ENCODE data around the gene RTRAF.

Gene RTRAF

GRCh38 chr14:51967521-51967920, 21.8 kb upstream of the RTRAF start:
- no peaks in the 10 kb centered on the region for H3K4me1 ChIP-seq (ENCODE audit: control insufficient read depth, low read depth, low read length)

GRCh38 chr14:51969852-51970540, 19.4 kb upstream of the RTRAF start:
- H3K4me3 ChIP-seq (ENCODE audit: low read length) = no peak overlapping the region
- H3K27me3 ChIP-seq (ENCODE audit: control insufficient read depth, insufficient read depth, low read length) = no peaks in the 10 kb centered on the region
- no peaks in the 10 kb centered on the region for H3K4me1 ChIP-seq (ENCODE audit: control insufficient read depth, low read depth, low read length)
- no peak overlapping the region for H3K27ac ChIP-seq (ENCODE audit: low read length)
- H3K9me3 ChIP-seq (ENCODE audit: control insufficient read depth, low read depth, low read length) = no peaks in the 10 kb centered on the region
- H3K36me3 ChIP-seq (ENCODE audit: control insufficient read depth, low read depth, low read length) = no peaks in the 10 kb centered on the region
- no peak overlapping the region for H3K9ac ChIP-seq (ENCODE audit: low read length)

More at GRCh38 chr14:51967521-51967920, 21.8 kb upstream of the RTRAF start:
- no peaks in the 10 kb centered on the region for H3K9me3 ChIP-seq (ENCODE audit: control insufficient read depth, low read depth, low read length)
- no peaks in the 10 kb centered on the region for H3K36me3 ChIP-seq (ENCODE audit: control insufficient read depth, low read depth, low read length)
- no peak overlapping the region for H3K9ac ChIP-seq (ENCODE audit: low read length)
- H3K27me3 ChIP-seq (ENCODE audit: control insufficient read depth, insufficient read depth, low read length) = no peaks in the 10 kb centered on the region
- H3K4me3 ChIP-seq (ENCODE audit: low read length) = no peak overlapping the region
- H3K27ac ChIP-seq (ENCODE audit: low read length) = no peak overlapping the region

DNA sequence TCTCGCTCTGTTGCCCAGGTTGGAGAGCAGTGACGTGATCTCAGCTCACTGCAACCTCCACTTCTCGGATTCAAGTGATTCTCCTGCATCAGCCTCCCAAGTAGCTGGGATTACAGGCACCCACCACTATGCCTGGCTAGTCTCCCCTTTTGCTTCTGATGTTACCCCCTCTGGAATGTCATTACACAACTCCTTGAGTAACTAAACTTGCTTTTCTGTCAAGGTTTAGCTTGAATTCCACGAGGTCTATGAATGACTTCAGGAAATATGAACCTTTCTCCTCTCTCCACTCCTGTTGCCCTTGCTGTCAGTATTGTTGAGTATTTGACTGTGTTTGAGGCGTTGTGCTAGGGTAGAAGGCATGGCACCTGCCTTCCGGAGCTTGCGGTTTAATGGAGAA, 16.8 kb upstream of the RTRAF start:
- Histone ChIP-seq H3K27me3 (ENCODE audit: control insufficient read depth, insufficient read depth, low read length) (no peaks in the 10 kb centered on the region), H3K9me3 (ENCODE audit: control insufficient read depth, low read depth, low read length) (no peaks in the 10 kb centered on the region), H3K36me3 (ENCODE audit: control insufficient read depth, low read depth, low read length) (no peaks in the 10 kb centered on the region), H3K4me3 (ENCODE audit: low read length) (no peak overlapping the region), H3K27ac (ENCODE audit: low read length) (no peak overlapping the region), H3K4me1 (ENCODE audit: control insufficient read depth, low read depth, low read length) (no peaks in the 10 kb centered on the region), H3K9ac (ENCODE audit: low read length) (no peak overlapping the region)

GRCh38 chr14:51977075-51977474, 12.3 kb upstream of the RTRAF start:
- Histone ChIP-seq H3K4me3 (ENCODE audit: low read length) (no peak overlapping the region), H3K36me3 (ENCODE audit: control insufficient read depth, low read depth, low read length) (no peaks in the 10 kb centered on the region), H3K4me1 (ENCODE audit: control insufficient read depth, low read depth, low read length) (no peaks in the 10 kb centered on the region), H3K27me3 (ENCODE audit: control insufficient read depth, insufficient read depth, low read length) (no peaks in the 10 kb centered on the region), H3K9me3 (ENCODE audit: control insufficient read depth, low read depth, low read length) (no peaks in the 10 kb centered on the region), H3K9ac (ENCODE audit: low read length) (no peak overlapping the region), H3K27ac (ENCODE audit: low read length) (no peak overlapping the region)

DNA sequence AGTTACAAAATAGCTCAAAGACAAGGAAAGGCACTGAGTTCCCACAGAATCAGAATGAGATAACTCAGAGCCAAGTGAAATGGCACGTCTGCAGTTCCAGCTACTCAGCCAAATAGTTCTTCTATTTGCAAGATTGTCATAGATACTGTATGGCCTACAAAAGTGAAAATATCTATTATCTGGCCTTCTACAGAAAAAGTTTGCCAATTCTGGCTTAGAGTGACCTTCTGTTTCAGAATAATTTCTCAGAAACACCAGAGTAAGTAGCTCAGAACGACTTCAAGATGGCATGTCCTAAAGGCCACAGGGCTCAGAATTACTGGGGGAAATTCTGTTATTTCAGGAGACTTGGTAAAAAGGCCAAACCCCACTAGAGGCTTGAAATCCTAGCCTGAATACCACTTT, 10.7 kb upstream of the RTRAF start:
- no peak overlapping the region for H3K9ac ChIP-seq (ENCODE audit: low read length)
- no peak overlapping the region for H3K27ac ChIP-seq (ENCODE audit: low read length)
- H3K36me3 ChIP-seq (ENCODE audit: control insufficient read depth, low read depth, low read length) = no peaks in the 10 kb centered on the region
- H3K9me3 ChIP-seq (ENCODE audit: control insufficient read depth, low read depth, low read length) = no peaks in the 10 kb centered on the region
- no peaks in the 10 kb centered on the region for H3K27me3 ChIP-seq (ENCODE audit: control insufficient read depth, insufficient read depth, low read length)
- H3K4me3 ChIP-seq (ENCODE audit: low read length) = no peak overlapping the region
- H3K4me1 ChIP-seq (ENCODE audit: control insufficient read depth, low read depth, low read length) = no peaks in the 10 kb centered on the region

- Histone ChIP-seq H3K4me3 (ENCODE audit: low read length) (no peak overlapping the region), H3K9me3 (ENCODE audit: control insufficient read depth, low read depth, low read length) (no peaks in the 10 kb centered on the region), H3K36me3 (ENCODE audit: control insufficient read depth, low read depth, low read length) (no peaks in the 10 kb centered on the region), H3K9ac (ENCODE audit: low read length) (no peak overlapping the region), H3K27me3 (ENCODE audit: control insufficient read depth, insufficient read depth, low read length) (no peaks in the 10 kb centered on the region), H3K27ac (ENCODE audit: low read length) (no peak overlapping the region), H3K4me1 (ENCODE audit: control insufficient read depth, low read depth, low read length) (no peaks in the 10 kb centered on the region)
Observed at GRCh38 chr14:51979088-51979709, 10.1 kb upstream of the RTRAF start.

GRCh38 chr14:51981218-51981854, 8.0 kb upstream of the RTRAF start:
- Histone ChIP-seq H3K9me3 (ENCODE audit: control insufficient read depth, low read depth, low read length) (no peaks in the 10 kb centered on the region), H3K9ac (ENCODE audit: low read length) (no peak overlapping the region), H3K36me3 (ENCODE audit: control insufficient read depth, low read depth, low read length) (no peaks in the 10 kb centered on the region), H3K4me3 (ENCODE audit: low read length) (no peak overlapping the region), H3K27ac (ENCODE audit: low read length) (no peak overlapping the region), H3K4me1 (ENCODE audit: control insufficient read depth, low read depth, low read length) (no peaks in the 10 kb centered on the region), H3K27me3 (ENCODE audit: control insufficient read depth, insufficient read depth, low read length) (peaks cover 4% of the 10 kb centered on the region)

DNA sequence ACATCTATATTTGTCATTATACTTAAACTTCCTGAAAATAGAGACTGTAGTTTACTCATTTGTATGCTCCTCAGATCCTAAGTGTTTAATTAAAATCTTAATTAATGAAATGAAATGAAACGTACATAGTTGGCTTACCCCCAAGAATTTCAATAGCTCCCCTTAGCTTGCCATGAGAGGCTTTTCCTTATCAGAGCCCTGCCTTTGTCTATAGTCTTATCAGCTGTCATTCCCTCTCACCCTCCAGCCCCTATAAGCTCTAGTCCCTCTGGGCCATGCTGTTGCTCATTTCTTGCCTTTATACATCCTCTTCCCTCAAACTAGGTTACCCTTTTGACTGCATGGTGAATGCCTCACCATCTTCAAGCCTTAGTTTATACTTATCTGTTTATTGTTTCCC, 1.1 kb upstream of the RTRAF start:
- no peak overlapping the region for H3K4me3 ChIP-seq (ENCODE audit: low read length)
- no peak overlapping the region for H3K27ac ChIP-seq (ENCODE audit: low read length)
- peaks cover 4% of the 10 kb centered on the region for H3K27me3 ChIP-seq (ENCODE audit: control insufficient read depth, insufficient read depth, low read length)
- no peaks in the 10 kb centered on the region for H3K9me3 ChIP-seq (ENCODE audit: control insufficient read depth, low read depth, low read length)
- no peak overlapping the region for H3K9ac ChIP-seq (ENCODE audit: low read length)
- H3K36me3 ChIP-seq (ENCODE audit: control insufficient read depth, low read depth, low read length) = peaks cover 24% of the 10 kb centered on the region
- H3K4me1 ChIP-seq (ENCODE audit: control insufficient read depth, low read depth, low read length) = peaks cover 6% of the 10 kb centered on the region

DNA sequence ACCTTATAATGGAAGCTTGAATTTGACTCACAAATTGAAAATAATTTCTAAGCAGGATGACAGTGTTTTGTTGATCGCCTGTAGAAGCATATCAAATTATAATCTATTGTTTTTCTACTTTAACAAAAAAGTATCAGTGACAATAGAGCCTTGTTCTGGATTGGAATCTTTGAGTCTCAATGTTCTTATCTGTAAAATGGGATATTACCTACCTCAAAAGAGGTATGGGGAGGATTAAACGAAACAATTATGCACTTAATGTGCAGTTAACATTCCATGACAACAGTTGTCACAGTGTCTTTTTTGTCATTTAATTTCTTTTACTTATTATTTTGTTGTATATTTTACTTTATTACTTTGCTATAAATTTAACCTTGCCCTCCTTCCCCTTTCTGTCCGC, 1.1 kb downstream of the RTRAF start:
- Histone ChIP-seq H3K27me3 (ENCODE audit: control insufficient read depth, insufficient read depth, low read length) (no peaks in the 10 kb centered on the region), H3K4me3 (ENCODE audit: low read length) (peak overlapping the region; percentile 92), H3K27ac (ENCODE audit: low read length) (no peak overlapping the region), H3K9ac (ENCODE audit: low read length) (peak overlapping the region; percentile 92), H3K4me1 (ENCODE audit: control insufficient read depth, low read depth, low read length) (peaks cover 6% of the 10 kb centered on the region), H3K36me3 (ENCODE audit: control insufficient read depth, low read depth, low read length) (peaks cover 47% of the 10 kb centered on the region), H3K9me3 (ENCODE audit: control insufficient read depth, low read depth, low read length) (no peaks in the 10 kb centered on the region)

DNA sequence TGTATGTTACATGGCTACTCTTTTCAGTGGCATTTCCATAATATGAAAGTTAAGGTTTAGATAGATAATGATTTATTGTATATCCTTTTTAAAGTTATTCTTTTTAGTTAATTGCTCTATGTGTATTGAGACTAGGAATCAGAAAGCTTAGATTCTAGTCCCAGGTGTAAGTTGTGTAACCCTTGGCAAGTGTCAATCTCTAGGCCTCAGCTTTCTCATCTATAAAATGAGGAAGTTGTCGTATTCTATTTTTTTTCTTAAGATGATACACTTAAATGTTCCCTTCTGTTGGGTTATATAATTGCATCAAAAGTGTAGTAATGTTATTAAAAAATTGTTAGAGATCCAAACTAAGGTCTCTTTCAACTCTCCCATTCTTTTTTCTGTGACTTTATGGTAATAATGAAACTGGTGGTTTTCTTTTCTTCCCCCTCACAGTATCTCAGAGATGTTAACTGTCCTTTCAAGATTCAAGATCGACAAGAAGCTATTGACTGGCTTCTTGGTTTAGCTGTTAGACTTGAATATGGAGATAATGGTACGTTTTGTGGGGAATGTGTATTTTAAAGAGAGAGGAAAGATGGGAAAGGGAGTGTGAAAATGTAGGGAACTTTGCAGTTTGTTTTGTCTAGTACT, 4.1 kb downstream of the RTRAF start:
- H3K4me3 ChIP-seq (ENCODE audit: low read length) = no peak overlapping the region
- peaks cover 6% of the 10 kb centered on the region for H3K4me1 ChIP-seq (ENCODE audit: control insufficient read depth, low read depth, low read length)
- H3K36me3 ChIP-seq (ENCODE audit: control insufficient read depth, low read depth, low read length) = peaks cover 72% of the 10 kb centered on the region
- no peak overlapping the region for H3K27ac ChIP-seq (ENCODE audit: low read length)
- H3K27me3 ChIP-seq (ENCODE audit: control insufficient read depth, insufficient read depth, low read length) = no peaks in the 10 kb centered on the region
- no peak overlapping the region for H3K9ac ChIP-seq (ENCODE audit: low read length)
- no peaks in the 10 kb centered on the region for H3K9me3 ChIP-seq (ENCODE audit: control insufficient read depth, low read depth, low read length)

DNA sequence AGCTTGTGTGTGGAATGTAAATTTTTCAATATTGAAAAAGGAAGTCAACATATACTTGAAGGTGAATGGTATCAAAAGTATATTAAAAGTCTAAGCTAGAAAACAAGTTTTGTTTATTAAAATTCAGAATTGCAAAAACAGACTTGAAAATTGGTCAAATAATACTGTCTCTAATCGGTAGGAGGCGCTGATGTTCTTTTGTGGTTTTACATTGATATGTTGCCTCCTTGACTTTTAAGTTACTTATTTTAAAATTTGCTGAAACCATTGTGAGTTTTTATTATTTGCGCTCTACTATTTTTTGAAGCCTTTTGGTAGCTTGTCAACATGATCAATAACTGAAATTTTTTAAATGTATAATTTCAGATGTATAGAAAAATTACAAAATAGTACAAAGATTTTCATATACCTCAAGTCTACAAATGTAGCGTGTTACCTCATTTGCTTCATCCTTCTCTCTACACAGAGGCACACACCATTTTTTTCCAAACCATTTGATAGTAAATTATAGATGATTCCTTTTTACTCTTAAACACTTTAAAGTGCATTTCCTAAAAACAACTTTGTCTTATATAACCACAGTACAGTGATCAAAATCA, 6.9 kb downstream of the RTRAF start:
- Histone ChIP-seq H3K9me3 (ENCODE audit: control insufficient read depth, low read depth, low read length) (no peaks in the 10 kb centered on the region), H3K9ac (ENCODE audit: low read length) (no peak overlapping the region), H3K36me3 (ENCODE audit: control insufficient read depth, low read depth, low read length) (peaks cover 96% of the 10 kb centered on the region), H3K4me3 (ENCODE audit: low read length) (no peak overlapping the region), H3K27ac (ENCODE audit: low read length) (no peak overlapping the region), H3K4me1 (ENCODE audit: control insufficient read depth, low read depth, low read length) (no peaks in the 10 kb centered on the region), H3K27me3 (ENCODE audit: control insufficient read depth, insufficient read depth, low read length) (no peaks in the 10 kb centered on the region)
